GM23338 (cell line): ENCODE data around the gene ANKRD44. TPM values are rescaled to one million over a fixed set of nuclear protein-coding genes. Genes with fewer than 3 reads are reported as not detected.

Source experiments
- ATAC-seq: fragments of 200-7000 bp; cut with Tn5 transposase; 3 replicates; pipeline ENCODE4 v1.9.1; 2020
- DNase-seq: peaks from one replicate; pipeline ENCODE4 v3.0.0-alpha.2; 2015; ENCODE audit warnings: low spot score
- H2AFZ ChIP-seq: fragments of 200-600 bp; sonication (generic); 2 replicates; pipeline ENCODE4 v1.8.0; 2016; ENCODE audit warnings: antibody characterized with exemption, mild to moderate bottlenecking, moderate library complexity
- H3F3A ChIP-seq: fragments of 200-600 bp; sonication (generic); replicated peaks from 2 replicates; pipeline ENCODE4 v1.8.0; 2017; ENCODE audit warnings: antibody characterized with exemption, mixed run types, low read depth
- H3K27ac ChIP-seq: fragments of 200-600 bp; sonication (generic); 2 replicates; pipeline ENCODE4 v1.6.1; 2016; ENCODE audit warnings: low read depth
- H3K27me3 ChIP-seq: fragments of 200-600 bp; sonication (generic); 2 replicates; pipeline ENCODE4 v1.8.0; 2016; ENCODE audit warnings: mild to moderate bottlenecking, mixed run types, moderate library complexity; ENCODE audit not compliant: insufficient read depth
- H3K36me3 ChIP-seq: fragments of 200-600 bp; sonication (generic); 2 replicates; pipeline ENCODE4 v1.8.0; 2016; ENCODE audit warnings: mild to moderate bottlenecking; ENCODE audit not compliant: insufficient read depth
- H3K4me1 ChIP-seq: fragments of 200-600 bp; sonication (generic); 2 replicates; pipeline ENCODE4 v1.8.0; 2016; ENCODE audit warnings: mild to moderate bottlenecking, moderate library complexity; ENCODE audit not compliant: insufficient read depth
- H3K4me2 ChIP-seq: fragments of 200-600 bp; sonication (generic); 2 replicates; pipeline ENCODE4 v1.7.1; 2017; ENCODE audit warnings: mixed run types
- H3K4me3 ChIP-seq: fragments of 200-600 bp; sonication (generic); 2 replicates; pipeline ENCODE4 v1.6.1; 2016; ENCODE audit warnings: mixed run types
- H3K79me2 ChIP-seq: fragments of 200-600 bp; sonication (generic); replicated peaks from 2 replicates; pipeline ENCODE4 v1.8.0; 2017; ENCODE audit warnings: mild to moderate bottlenecking; ENCODE audit not compliant: insufficient read depth
- H3K9me2 ChIP-seq: fragments of 200-600 bp; sonication (generic); 2 replicates; pipeline ENCODE4 v1.8.0; 2017; ENCODE audit not compliant: insufficient read depth
- H4K20me1 ChIP-seq: fragments of 200-600 bp; sonication (generic); replicated peaks from 2 replicates; pipeline ENCODE4 v1.8.0; 2017; ENCODE audit warnings: mild to moderate bottlenecking; ENCODE audit not compliant: insufficient read depth
- H3K27ac Mint-ChIP-seq: 2 replicates; pipeline ENCODE4 v1.8.0; 2020; ENCODE audit warnings: inconsistent platforms, mild to moderate bottlenecking, moderate library complexity, mixed read lengths
- H3K27me3 Mint-ChIP-seq: 3 replicates; pipeline ENCODE4 v1.8.0; 2022; ENCODE audit warnings: low read depth, mild to moderate bottlenecking, moderate library complexity, mixed read lengths, inconsistent platforms; ENCODE audit not compliant: insufficient read depth, poor library complexity
- H3K36me3 Mint-ChIP-seq: 3 replicates; pipeline ENCODE4 v1.8.0; 2021; ENCODE audit warnings: low read depth, mild to moderate bottlenecking, inconsistent platforms, moderate library complexity, mixed read lengths
- H3K4me1 Mint-ChIP-seq: 3 replicates; pipeline ENCODE4 v1.8.0; 2020; ENCODE audit warnings: mild to moderate bottlenecking, inconsistent platforms, mixed read lengths
- H3K4me3 Mint-ChIP-seq: 3 replicates; pipeline ENCODE4 v1.8.0; 2021; ENCODE audit warnings: moderate library complexity, mild to moderate bottlenecking, inconsistent platforms, mixed read lengths
- H3K9me3 Mint-ChIP-seq: 3 replicates; pipeline ENCODE4 v1.8.0; 2020; ENCODE audit warnings: moderate library complexity, mild to moderate bottlenecking, inconsistent platforms, mixed read lengths
- EZH2 ChIP-seq: fragments of 200-600 bp; sonication (generic); IDR thresholded peaks from one replicate; pipeline ENCODE4 v1.8.0; 2017; ENCODE audit warnings: antibody characterized with exemption, mild to moderate bottlenecking, low read depth; ENCODE audit not compliant: unreplicated experiment
- POLR2AphosphoS5 ChIP-seq: IDR thresholded peaks from 2 replicates; pipeline ENCODE4 v1.6.1; 2016; ENCODE audit warnings: antibody characterized with exemption, low read depth
- STAT1 ChIP-seq: IDR thresholded peaks from one replicate; pipeline ENCODE4 v1.6.1; 2016; ENCODE audit warnings: antibody characterized with exemption; ENCODE audit not compliant: unreplicated experiment
- ZNF114 ChIP-seq: fragments of 250-450 bp; sonication (Bioruptor Pico); IDR thresholded peaks from 2 replicates; pipeline ENCODE4 v1.5.0; 2020; ENCODE audit warnings: mild to moderate bottlenecking, moderate library complexity
- ZNF331 ChIP-seq: fragments of 250-450 bp; sonication (Bioruptor Pico); IDR thresholded peaks from 2 replicates; pipeline ENCODE4 v1.5.0; 2020; ENCODE audit warnings: low read depth, mild to moderate bottlenecking, moderate library complexity
- polyA plus RNA-seq: library from polyadenylated mRNA; unstranded; fragments of >200 nt; fragmentation: Nextera tagmentation; extraction: Ambion mirVana; gene quantifications from 2 replicates; pipeline ENCODE4 v1.2.1, GENCODE V29; 2016
- total RNA-seq: library from RNA; depleted of rRNA; stranded (reverse); fragments of >200 nt; shearing (Covaris generic); gene quantifications from 2 replicates; pipeline ENCODE4 v1.2.3, GENCODE V29; 2014
- TF ChIP-seq, protein P1 (sequence below): IDR thresholded peaks from 2 replicates; pipeline ENCODE4 v1.6.1; 2016; ENCODE audit warnings: antibody characterized with exemption
- TF ChIP-seq, protein P2 (sequence below), 2 experiments: fragments of 200-600 bp in 1 of 2; sonication (generic) in 1 of 2; conservative IDR thresholded peaks; 2 replicates each; pipeline versions ENCODE4 v1.5.1 to v1.6.1; 2016 to 2017; ENCODE audit warnings: antibody characterized with exemption in 2 of 2, low read depth in 2 of 2, mild to moderate bottlenecking in 2 of 2, moderate library complexity in 1 of 2

Gene ANKRD44
- total and polyA plus RNA-seq, 2 experiments from 2014 or later, result 0.44 to 0.56 TPM

DNA sequence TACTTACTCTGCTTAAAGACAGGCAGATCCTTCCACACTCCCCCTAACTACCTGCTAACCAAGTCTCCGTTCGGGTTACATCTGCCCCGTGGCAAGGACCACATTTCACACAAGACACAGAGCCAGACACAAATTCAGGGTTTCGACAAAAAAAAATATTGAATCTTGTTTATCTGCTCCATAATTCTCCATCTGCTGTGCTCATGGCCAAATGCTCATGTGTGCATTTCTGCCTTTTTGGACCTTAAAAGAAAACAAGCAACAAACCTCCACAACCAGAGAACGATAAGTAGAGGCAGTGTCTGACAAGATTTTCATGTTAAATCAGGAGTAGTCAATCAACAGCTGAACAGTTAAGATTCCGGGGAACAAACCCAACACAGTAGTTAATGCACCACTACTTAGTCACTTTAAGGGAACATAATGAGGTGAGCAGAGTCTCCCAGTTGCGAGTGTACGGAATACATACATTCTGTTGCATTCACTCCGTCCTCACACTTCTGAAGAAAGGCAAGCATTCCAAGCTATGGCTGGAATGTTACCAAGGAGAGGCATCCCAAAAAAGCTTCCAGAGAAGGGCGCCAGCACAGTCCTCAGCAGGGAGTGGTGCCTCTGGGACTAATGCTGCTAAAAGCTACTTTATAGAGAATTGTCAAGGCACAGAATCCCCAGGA lies 121.0 kb downstream of the ANKRD44 start:
- no peaks in the 10 kb centered on the region for H3K36me3 ChIP-seq
- no peaks in the 10 kb centered on the region for H3K9me2 ChIP-seq
- H4K20me1 ChIP-seq, result no peaks in the 10 kb centered on the region
- Mint-ChIP-seq H3K4me3 (no peak overlapping the region), H3K36me3 (no peaks in the 10 kb centered on the region), H3K4me1 (peaks cover 5% of the 10 kb centered on the region; the same call in 1 of the 3 replicates), H3K9me3 (no peaks in the 10 kb centered on the region), H3K27ac (no peak overlapping the region), H3K27me3 (no peaks in the 10 kb centered on the region)
- no peaks in the 10 kb centered on the region for H3K27me3 ChIP-seq
- no peaks in the 10 kb centered on the region for H3K79me2 ChIP-seq
- DNase-seq (peak; percentile 58), ATAC-seq (peak; percentile 84)
- H3F3A ChIP-seq, result no peaks in the 10 kb centered on the region
- no peak overlapping the region for H3K4me3 ChIP-seq
- peak overlapping the region; percentile 18; the same call in 1 of the 2 replicates for H2AFZ ChIP-seq
- H3K4me2 ChIP-seq, result no peak overlapping the region
- no peak overlapping the region for H3K27ac ChIP-seq
- TF ChIP-seq, protein P1, sequence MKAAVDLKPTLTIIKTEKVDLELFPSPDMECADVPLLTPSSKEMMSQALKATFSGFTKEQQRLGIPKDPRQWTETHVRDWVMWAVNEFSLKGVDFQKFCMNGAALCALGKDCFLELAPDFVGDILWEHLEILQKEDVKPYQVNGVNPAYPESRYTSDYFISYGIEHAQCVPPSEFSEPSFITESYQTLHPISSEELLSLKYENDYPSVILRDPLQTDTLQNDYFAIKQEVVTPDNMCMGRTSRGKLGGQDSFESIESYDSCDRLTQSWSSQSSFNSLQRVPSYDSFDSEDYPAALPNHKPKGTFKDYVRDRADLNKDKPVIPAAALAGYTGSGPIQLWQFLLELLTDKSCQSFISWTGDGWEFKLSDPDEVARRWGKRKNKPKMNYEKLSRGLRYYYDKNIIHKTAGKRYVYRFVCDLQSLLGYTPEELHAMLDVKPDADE, result no peak
- TF ChIP-seq EZH2, result no peak
- no peaks in the 10 kb centered on the region for H3K4me1 ChIP-seq

DNA sequence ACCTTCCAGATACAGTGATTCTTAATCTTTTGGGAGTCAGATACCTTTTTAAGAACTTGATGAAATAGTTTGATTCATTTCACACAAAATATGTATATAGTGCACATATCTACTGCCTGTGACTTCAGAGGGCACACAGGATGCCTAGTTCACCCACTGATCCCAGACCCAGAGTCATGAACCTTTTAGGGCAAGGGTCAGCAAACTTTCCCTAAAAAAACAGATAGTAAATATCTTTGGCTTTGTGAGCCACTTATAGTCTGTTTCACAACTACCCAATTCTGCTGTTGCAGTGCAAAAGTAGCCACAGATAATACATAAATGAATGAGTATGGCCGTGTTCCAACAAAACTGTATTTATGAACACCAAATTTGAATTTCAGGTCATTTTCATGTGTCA lies 124.9 kb downstream of the ANKRD44 start:
- no peaks in the 10 kb centered on the region for H3K4me1 ChIP-seq
- no peaks in the 10 kb centered on the region for H3K36me3 ChIP-seq
- no peak overlapping the region for H3K4me2 ChIP-seq
- H2AFZ ChIP-seq, result peak overlapping the region; percentile 8; the same call in 1 of the 2 replicates
- no peak for DNase-seq
- peaks cover 3% of the 10 kb centered on the region; the same call in 1 of the 3 replicates for H3K4me1 Mint-ChIP-seq
- no peak overlapping the region for H3K27ac Mint-ChIP-seq
- TF ChIP-seq, protein P1, result no peak
- TF ChIP-seq ZNF331 (CRISPR knock-in tag), result no peak
- no peak for TF ChIP-seq STAT1
- TF ChIP-seq, protein P2, sequence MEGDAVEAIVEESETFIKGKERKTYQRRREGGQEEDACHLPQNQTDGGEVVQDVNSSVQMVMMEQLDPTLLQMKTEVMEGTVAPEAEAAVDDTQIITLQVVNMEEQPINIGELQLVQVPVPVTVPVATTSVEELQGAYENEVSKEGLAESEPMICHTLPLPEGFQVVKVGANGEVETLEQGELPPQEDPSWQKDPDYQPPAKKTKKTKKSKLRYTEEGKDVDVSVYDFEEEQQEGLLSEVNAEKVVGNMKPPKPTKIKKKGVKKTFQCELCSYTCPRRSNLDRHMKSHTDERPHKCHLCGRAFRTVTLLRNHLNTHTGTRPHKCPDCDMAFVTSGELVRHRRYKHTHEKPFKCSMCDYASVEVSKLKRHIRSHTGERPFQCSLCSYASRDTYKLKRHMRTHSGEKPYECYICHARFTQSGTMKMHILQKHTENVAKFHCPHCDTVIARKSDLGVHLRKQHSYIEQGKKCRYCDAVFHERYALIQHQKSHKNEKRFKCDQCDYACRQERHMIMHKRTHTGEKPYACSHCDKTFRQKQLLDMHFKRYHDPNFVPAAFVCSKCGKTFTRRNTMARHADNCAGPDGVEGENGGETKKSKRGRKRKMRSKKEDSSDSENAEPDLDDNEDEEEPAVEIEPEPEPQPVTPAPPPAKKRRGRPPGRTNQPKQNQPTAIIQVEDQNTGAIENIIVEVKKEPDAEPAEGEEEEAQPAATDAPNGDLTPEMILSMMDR (conservative IDR thresholded peaks at IDR 0.05; ENCODE audit: low read depth in 2 of 2), result no peak
- no peak for TF ChIP-seq ZNF114 (CRISPR knock-in tag)
- TF ChIP-seq POLR2AphosphoS5, result no peak
- H3K4me3 Mint-ChIP-seq, result no peak overlapping the region
- no peaks in the 10 kb centered on the region for H3K27me3 ChIP-seq
- no peaks in the 10 kb centered on the region for H3K9me2 ChIP-seq
- H3K36me3 Mint-ChIP-seq, result no peaks in the 10 kb centered on the region
- H3F3A ChIP-seq, result no peaks in the 10 kb centered on the region
- H3K27me3 Mint-ChIP-seq, result no peaks in the 10 kb centered on the region
- no peak overlapping the region for H3K4me3 ChIP-seq
- no peaks in the 10 kb centered on the region for H3K79me2 ChIP-seq
- no peak overlapping the region for H3K27ac ChIP-seq
- no peaks in the 10 kb centered on the region for H3K9me3 Mint-ChIP-seq
- no peak for ATAC-seq
- no peaks in the 10 kb centered on the region for H4K20me1 ChIP-seq
